Nucleus accumbens (tissue), 56 donors: ENCODE results near the gene MRPL34.
"Not testable (repeated sequence)": the region's sequence is repeated elsewhere in the genome, so short reads cannot be mapped to it uniquely, and the experiment has no call there.

Experiments
- DNase-seq, 56 donors: peaks; one replicate each; lab custom pipeline; 2025; lab: John Stamatoyannopoulos, UW

MRPL34 gene

DNA sequence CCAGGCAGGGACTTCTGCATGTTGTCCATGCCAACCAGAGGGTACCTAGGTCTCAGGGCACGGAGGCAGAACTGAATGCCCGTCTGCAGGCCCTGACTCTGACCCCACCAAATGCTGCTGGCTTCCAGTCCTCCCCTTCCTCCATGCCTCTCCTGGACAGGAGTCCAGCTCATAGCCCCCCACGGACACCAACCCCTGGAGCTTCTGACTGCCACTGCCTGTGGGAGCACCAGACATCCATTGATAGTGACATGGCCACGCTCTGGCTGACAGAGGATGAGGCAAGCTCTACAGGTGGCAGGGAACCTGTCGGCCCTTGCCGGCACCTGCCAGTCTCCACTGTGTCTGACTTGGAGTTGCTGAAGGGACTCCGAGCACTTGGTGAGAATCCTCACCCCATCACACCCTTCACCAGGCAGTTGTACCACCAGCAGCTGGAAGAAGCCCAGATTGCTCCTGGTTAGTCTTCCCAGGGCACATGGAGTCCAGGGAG lies 22.1 kb upstream of the MRPL34 start:
- no peak for DNase-seq

DNA sequence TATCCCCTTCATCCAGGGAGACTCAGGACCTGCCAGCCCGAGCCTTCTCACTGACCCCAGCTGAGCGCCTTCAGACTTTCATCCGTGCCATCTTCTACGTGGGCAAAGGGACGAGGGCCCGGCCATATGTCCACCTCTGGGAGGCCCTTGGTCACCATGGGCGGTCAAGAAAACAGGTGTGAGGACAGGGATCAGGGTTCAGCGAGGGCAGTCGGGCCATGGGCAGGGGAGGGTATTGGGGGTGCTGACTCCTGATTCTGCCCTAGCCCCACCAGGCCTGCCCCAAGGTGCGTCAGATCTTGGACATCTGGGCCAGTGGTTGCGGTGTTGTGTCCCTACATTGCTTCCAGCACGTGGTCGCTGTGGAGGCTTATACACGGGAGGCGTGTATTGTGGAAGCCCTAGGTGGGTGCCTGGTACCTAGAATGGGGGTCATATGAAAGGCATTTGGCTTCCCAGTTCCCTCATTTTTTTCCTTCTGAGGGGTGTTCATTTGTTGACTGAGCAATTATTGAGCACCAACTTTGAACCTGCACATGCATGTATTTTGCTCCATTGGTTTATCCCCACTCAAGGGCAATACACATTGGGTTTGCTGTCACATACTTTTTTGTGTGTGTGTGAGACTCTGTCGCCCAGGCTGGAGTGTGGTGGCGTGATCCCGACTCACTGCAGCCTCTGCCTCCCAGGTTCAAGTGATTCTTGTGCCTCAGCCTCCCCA lies 20.1 kb upstream of the MRPL34 start:
- DNase-seq: no peak

DNA sequence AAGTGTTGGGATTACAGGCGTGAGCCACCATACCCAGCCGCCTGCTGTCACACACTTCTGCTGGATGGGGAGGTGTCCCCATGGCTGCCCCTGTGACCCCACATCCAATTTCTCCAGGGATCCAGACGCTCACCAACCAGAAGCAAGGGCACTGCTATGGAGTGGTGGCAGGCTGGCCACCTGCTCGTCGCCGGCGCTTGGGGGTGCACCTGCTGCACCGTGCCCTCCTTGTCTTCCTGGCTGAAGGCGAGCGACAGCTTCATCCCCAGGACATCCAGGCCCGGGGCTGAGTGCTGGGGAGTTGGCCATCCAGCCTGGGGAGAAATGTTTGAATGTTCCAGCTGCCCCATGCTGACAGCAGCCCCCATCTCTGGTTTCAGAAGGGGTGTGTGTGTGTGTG lies 19.4 kb upstream of the MRPL34 start:
- DNase-seq: no peak

DNA sequence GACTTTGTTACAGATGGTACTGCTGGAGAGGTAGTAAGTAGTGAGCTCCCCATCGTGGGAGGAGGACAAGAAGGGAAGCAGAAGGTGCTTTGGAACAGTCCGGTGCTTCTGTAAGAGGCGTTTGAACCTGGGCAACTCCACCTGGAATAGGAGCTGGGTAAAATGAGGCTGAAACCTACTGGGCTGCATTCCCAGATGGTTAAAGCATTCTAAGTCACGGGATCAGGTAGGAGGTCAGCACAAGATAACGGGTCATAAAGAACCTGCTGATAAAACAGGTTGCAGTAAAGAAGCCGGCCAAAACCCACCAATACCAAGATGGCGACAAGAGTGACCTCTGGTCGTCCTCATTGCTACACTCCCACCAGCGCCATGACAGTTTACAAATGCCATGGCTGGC lies 18.9 kb upstream of the MRPL34 start:
- DNase-seq: no peak

DNA sequence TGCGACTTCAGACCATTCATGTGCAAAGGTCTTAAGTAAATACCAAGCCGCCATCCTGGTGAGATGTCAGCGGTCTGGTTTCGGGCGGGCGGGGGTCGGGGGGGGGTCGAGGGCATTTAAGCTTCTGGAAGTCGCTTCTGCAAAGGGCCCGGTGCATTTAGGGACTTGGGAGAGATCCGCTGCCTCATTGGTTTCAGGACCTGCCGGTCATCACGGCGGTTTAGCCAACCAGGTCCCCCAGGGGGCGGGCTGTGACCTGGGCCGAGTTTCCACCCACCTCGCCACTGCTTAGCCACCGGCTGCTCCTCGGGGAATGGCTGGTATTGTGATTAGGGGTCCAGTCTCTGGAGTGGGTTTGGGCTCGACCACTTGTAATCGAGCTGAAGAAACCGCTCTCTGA lies 16.2 kb upstream of the MRPL34 start:
- DNase-seq: peak in 21 of 56 donors; percentile 1 to 46 (median 16)

DNA sequence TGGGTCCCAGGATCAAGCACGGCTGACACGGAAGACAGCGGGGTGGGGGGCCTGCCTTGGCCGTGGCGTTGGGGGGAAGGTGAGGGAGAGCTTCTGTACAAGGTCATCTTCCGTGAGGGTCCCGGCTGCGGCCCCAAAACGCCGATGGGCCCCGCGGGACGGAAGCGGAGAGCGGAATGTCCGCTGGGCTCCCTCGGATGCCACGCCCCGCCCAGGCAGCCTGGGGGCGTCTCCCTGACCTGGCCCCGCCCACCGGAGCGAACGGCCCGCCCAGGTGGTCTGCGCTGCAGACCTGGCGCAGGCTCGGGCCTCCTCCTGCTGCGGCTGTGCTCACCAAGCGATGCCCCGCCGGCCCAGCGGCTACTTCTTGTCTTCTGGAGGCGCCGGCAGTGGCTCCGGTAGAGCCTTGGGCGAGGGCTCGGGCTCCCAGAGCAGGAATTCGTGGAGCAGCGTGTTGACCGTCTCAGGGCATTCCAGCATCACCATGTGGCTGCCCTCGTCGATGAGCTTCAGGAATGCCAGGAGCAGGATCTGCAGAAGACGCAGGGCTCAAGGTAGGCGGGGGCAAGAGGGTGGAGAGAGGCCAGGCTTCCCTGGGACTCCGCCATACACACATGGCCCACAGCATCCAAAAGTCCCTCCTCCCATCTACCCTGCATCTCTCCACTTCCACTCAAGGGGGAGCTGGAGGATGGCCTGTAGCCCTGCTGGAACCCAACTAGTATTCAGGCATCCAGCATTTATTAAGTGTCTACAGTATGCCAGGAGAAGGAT lies 13.2 kb upstream of the MRPL34 start:
- DNase-seq: peak in 24 of 56 donors; percentile 0 to 63 (median 14)

DNA sequence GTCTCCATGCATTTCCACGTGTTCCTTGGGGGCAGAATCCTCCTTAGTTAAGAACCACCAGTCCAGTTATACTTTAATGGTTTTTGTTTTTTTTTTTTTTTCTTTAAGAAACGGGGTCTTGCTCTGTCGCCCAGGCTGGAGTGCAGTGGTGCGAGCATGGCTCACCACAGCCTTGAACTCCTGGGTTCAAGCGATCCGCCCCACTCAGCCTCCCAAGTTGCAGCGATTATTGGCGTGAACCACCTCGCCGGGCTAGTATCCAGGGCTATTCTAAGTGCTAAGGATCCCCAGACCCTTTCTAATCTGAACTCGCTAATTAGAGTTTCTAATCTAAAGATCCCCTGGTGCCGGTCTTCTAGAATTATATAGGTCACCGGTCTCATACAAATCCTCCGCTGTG lies 12.1 kb upstream of the MRPL34 start:
- no peak for DNase-seq

DNA sequence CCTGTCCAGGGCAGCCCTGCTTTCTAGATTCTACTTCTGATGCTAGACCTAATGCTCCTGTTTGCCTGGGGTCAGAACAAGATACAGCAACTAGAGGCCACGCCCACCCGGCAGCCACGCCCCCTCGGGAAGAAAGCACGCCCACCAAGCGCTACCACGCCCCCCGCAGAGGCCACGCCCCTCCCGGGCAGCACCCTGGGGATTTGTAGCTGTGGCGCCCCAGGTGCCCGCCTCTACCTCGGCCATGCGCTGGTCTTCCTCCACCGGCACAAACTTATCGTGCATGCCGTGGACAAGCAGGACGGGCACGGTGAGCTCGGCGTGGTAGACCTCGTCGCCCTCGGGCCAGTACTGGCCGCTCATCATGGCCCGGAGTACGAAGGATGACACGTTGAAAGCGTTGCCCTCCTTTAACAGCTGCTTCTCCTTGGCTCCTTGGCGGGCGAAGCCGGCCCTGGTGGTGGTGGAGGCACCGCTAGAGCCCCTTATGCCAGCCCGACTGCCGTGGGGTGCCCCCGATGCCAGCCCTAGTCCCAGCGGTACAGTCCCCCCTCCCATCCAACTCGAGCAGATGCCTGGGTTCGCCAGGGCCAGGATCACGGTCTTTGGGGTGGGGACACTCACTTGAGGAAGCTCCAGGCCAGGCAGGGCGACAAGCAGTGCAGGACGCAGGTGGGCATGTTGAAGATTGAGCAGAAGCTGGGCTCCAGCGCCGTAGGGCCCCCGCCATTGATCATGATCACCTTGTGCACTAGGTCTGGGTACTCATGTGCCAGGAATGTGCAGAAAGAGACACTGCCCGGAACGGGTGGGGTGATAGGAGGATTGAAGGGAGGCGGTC lies 11.4 kb upstream of the MRPL34 start:
- peak in 1 of 56 donors; percentile 32 for DNase-seq

DNA sequence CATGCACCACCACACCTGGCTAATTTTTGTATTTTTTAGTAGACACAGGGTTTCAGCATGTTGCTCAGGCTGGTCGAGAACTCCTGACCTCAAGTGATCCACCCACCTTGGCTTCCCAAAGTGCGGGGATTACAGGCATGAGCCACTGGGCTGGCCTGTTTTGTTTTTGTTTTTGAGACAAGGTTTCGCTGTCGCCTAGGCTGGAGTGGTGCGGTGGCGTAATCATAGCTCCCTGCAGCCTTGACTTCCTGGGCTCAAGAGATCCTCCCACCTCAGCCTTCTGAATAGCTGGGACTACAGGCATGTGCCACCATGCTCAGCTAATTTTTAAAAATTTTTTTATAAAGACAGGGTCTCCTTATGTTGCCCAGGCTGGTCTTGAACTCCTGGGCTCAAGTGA lies 10.1 kb upstream of the MRPL34 start:
- not testable (repeated sequence) for DNase-seq

DNA sequence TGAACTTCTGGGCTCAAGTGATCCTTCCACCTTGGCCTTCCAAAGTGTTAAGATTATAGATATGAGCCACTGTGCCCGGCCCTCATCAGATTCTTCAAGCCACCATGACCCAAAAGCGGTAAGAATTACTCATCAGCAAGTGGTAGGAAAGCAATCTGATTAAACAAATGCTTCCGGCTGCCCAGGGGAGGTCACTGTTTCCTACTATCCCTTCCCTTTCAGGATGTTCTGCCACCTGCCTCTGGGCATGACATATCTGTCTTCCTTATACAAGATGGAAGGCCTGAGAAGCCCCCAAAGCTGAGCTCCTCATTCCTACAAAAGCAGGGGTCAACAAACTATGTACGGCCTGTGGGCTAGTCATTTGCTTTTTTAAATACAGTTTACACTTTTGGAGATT lies 9.4 kb upstream of the MRPL34 start:
- no peak for DNase-seq

DNA sequence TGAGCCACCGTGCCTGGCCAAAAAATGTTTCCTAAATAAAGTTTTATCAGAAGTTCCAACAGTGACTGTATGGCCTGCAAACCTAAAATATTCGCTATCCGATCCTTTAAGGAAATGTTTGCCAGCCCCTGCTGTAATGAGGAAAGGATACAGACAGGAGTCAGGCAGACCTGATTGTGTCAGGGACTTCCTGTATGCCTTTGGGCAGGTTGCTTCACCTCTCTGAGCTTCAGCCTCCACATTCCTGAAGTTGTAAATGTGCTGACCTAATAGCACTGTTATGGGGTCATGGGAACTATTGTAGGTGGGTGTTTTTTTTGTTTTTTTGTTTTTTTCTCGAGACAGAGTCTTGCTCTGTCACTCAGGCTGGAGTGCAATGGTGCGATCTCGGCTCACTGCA lies 8.7 kb upstream of the MRPL34 start:
- no peak for DNase-seq

DNA sequence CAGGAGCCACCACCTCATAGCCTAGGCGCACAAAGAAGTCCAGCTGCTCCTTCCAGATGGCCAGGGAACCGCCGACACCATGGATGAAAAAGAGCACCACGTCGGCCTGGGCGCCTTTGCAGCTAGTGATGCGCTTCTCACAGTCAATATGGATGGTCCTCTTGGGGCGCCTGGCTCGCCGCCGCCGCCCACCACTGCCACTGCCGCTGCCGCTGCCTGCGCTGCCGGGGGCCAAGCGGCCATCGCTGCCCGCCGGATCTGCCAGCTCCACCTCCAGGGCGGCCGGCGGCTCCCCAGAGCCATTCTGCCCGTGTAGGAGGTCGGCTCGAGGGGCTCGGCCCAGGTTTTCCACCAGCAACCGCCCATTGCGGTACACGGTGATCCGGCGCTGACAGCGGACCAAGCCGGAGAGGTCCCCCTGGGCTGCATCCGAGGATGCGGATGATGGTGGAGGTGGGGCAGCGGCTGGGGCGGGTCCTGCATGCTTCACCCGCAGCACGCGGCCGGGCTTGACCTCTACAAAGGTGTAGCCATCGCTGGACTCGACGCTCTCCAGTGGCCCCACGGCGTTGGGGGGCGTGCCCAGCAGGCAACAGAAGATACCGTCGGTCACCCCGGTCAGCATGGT lies 4.6 kb upstream of the MRPL34 start:
- DNase-seq: no peak

DNA sequence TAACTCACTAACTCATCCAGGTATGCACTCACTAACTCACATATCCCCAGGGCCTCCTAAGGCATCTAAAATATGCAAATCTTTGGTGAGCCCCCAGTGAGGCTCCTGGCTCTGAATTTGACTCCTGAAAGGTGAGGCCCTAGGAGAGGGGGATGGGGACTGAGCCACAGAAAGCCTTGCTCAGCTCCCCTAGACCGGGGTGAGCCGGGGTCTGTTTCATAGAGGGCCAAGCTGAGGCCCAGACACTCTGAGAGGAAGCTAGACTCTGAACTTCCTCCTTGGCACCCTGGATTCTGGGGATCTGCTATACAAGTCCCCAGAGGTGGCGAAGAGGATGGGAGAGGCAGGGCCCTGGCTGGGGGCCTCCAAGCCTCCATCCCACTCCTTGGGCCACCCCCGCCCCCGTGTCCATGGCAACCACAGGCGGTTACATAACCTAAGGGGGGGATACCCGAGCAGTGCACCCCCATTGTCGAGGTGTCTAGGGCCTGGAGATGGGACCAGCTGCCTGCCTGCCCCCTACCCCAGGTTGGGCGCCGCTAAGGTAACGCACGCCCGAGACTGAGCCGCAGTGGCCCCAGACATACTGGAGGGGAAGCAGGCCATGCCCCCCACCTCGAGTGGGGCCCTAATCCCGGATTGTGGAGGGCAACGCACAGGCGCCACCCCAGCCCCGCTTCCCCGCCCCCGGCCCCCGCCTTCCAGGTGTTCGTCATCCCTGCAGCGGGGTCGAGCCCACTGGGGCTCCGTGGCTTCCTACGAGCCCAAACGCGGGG lies 3.1 kb upstream of the MRPL34 start:
- peak in 42 of 56 donors; percentile 12 to 74 (median 41) for DNase-seq

DNA sequence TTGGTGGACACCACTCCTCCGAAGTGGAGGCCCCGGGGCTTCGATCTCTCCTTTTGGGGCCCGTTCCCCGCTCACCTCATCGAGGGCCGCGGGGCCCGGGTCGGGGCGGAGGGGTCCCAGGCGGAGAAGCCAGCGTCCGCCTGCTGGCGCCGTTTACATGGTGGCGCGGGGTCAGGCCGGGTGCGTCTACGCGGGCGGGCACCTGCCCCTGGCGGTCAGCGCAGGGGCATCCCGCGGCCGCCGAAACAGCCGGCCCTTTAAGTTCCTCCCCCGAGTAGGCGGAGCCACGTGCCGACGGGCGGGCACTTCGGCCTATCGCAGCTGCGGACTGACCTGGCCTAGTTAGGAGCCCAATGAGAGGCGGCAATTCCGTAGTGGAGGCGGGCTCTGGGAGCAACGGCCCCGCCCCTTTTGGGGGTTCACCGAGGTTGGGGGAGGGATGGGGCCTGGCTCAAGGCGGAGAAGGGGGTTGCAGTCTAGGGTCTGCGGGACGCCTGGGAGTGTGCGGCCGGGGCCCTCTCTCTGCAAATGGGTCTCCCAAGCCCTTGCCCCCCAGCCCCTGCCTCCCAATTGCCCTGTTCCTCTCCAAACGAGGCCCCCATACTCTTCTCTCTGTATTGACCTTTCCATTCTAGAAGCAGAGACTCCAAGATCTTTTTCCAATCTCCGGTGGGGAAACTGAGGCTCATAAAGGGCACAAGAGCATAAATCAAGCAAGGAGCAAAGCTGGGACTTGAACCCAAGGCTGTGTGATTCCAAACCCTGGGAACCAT lies 2.3 kb upstream of the MRPL34 start, which contains the start of gene ABHD8:
Gene ABHD8 (minus strand): TSS at position 259 of the 773 bp plus-strand sequence. CDS start 1,809 bp downstream, outside the sequence.
- DNase-seq: peak; percentile 13 to 97 (median 85)

DNA sequence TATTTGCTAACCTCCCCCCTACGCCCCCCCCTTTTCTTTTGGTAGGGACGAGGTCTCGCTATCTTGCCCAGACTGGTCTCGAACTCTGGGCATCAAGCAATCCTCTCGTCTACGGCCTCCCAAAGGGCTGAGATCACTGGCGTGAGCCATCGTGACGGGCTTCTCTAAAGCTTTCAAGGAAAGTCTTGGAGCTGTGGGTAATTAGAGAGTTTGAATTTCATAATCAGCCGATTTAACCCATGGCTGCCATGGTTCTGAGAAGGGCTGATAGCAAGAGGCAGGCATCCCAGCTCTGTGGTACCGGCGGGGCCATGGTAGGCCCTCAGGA lies 1.8 kb upstream of the MRPL34 start:
- DNase-seq: peak in 1 of 56 donors; percentile 18

DNA sequence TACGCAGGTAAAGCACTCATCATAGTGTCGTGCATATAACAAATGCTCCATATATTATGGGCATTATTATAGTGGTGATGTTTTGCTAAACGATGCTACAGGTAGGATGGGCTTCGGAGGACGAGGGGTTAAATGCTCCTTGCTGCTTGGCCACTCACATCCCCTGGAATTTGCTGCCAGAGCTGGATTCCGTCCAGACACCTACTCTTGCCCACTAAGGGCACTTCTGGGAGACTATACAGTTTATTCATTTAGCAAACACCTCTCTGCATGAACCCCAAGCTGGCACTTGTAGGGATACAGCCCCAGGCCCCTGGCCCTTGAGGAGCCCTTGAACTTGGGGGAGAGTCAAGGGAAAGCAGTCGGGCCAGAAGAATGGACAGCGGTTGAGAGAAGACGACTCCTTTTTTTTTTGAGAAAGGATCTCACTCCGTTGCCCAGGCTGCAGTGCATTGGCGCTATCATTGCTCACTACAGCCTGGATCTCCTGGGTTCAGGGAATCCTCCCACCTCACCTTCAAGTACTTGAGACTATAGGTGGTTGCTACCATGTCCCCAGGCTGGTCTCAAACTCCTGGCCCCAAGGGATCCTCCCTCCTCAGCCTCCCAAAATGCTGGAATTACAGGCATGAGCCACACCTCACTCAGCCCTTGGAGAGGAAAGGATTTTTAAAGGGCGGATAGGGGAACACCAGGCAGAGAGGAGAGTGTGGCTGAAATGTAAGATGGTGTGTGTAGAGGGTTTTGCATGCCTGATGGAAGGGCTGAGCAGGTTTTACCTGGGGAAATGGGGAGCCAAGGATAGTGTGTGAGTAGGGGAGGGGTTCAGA lies 1.1 kb upstream of the MRPL34 start:
- DNase-seq: peak in 5 of 56 donors; percentile 10 to 41 (median 17)

DNA sequence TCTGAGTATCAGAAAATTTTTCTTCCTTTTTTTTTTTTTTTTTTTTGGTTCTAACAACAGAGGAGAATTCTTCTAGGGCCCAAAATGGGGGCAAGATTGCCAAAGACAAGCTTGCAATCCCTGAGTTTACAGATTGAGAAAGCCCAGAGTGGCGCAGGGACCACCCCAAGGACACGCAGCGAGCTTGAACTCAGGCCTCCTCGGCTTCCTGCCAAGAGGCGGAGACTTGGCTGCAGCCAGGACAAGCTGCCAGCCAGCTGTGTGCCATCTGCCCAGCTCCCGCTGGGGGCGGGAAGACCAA lies 506 bp upstream of the MRPL34 start:
- no peak for DNase-seq

DNA sequence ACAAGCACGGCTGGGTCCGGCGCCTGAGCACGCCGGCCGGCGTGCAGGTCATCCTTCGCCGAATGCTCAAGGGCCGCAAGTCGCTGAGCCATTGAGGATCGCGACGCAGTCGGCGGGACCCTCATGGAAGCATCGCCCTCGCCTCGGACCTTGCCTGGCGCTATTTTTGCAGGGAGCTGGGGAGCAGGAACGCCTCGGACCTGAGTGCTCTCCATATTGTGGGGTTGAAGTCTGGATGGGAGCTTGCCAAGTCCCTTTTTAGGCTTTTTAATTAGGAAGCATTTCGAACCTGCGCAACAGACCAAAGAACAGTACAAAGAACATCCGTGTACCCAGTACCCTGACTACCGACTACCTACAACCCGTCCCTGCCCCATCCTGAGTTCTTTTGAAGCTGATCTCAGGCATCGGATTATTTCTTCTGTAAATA lies 628 bp downstream of the MRPL34 start:
- peak in 2 of 56 donors; percentile 50 to 61 for DNase-seq
